Lower lobe of right lung (tissue), 2 donors: ENCODE results near the gene ARID3B. TPM values are rescaled to one million over a fixed set of nuclear protein-coding genes. Genes with fewer than 3 reads are reported as not detected.
"Not testable (repeated sequence)": the region's sequence is repeated elsewhere in the genome, so short reads cannot be mapped to it uniquely, and the experiment has no call there.

Source experiments
- ATAC-seq, 2 donors: fragments of 200-7000 bp; cut with Tn5 transposase; one replicate each; pipeline ENCODE4 v1.9.1; 2020 to 2022; ENCODE audit warnings: mild to moderate bottlenecking in 2 of 2, moderate library complexity in 2 of 2
- DNase-seq: peaks from one replicate; pipeline ENCODE4 v3.0.0-alpha.2; 2020
- H3K27ac ChIP-seq: fragments of 200-600 bp; one replicate; pipeline ENCODE4 v1.8.0; 2022
- H3K27me3 ChIP-seq: fragments of 200-600 bp; one replicate; pipeline ENCODE4 v1.8.0; 2022; ENCODE audit warnings: low read depth
- H3K36me3 ChIP-seq: fragments of 200-600 bp; one replicate; pipeline ENCODE4 v1.8.0; 2022; ENCODE audit warnings: mild to moderate bottlenecking
- H3K4me1 ChIP-seq: fragments of 200-600 bp; one replicate; pipeline ENCODE4 v1.8.0; 2022
- H3K4me3 ChIP-seq: fragments of 200-600 bp; one replicate; pipeline ENCODE4 v1.8.0; 2022; ENCODE audit warnings: mild to moderate bottlenecking
- H3K9me3 ChIP-seq: fragments of 200-600 bp; one replicate; pipeline ENCODE4 v1.8.0; 2022
- CTCF ChIP-seq: fragments of 200-600 bp; IDR thresholded peaks from one replicate; pipeline ENCODE4 v1.8.0; 2022; ENCODE audit warnings: antibody characterized with exemption, mild to moderate bottlenecking
- intact Hi-C: fragments of 100-400 bp; cut with DNase I; formaldehyde crosslinking; loops from one replicate; pipeline ENCODE4 v1.11.0; 2022
- total RNA-seq: library from RNA; stranded (reverse); fragmentation: NEBNext Ultra II Directional; extraction: Animal tissue kit (Norgen Biotek cat#: 25700); gene quantifications from one replicate; pipeline ENCODE4 v1.2.1, GENCODE V29; 2021
- donor health status: DM: no; HTN: yes; CAD: no; lungs with severe emphysema.

Gene ARID3B
- total RNA-seq, 1 donor from 2014 or later = 11.1 TPM

- no peaks in the 10 kb centered on the region for H3K9me3 ChIP-seq
- H3K27ac ChIP-seq = no peak overlapping the region
- ATAC-seq (no peak), DNase-seq (no peak)
- no peak for TF ChIP-seq CTCF
- no peaks in the 10 kb centered on the region for H3K36me3 ChIP-seq
- H3K4me3 ChIP-seq = no peak overlapping the region
- intact Hi-C loops = no loop called here
- no peaks in the 10 kb centered on the region for H3K4me1 ChIP-seq
- H3K27me3 ChIP-seq = no peaks in the 10 kb centered on the region
Measured at GRCh38 chr15:74502301-74502700, 38.7 kb upstream of the ARID3B start.

GRCh38 chr15:74504418-74504817 lies 36.6 kb upstream of the ARID3B start:
- Histone ChIP-seq H3K27me3 (no peaks in the 10 kb centered on the region), H3K36me3 (no peaks in the 10 kb centered on the region), H3K27ac (no peak overlapping the region), H3K4me3 (no peak overlapping the region), H3K4me1 (no peaks in the 10 kb centered on the region), H3K9me3 (no peaks in the 10 kb centered on the region)
- ATAC-seq (no peak), DNase-seq (no peak)
- TF ChIP-seq CTCF = no peak
- intact Hi-C loops = no loop called here

- Histone ChIP-seq H3K9me3 (no peaks in the 10 kb centered on the region), H3K27ac (no peak overlapping the region), H3K36me3 (no peaks in the 10 kb centered on the region), H3K27me3 (no peaks in the 10 kb centered on the region), H3K4me1 (no peaks in the 10 kb centered on the region), H3K4me3 (no peak overlapping the region)
- intact Hi-C loops = no loop called here
- ATAC-seq (no peak), DNase-seq (no peak)
- TF ChIP-seq CTCF = no peak
Measured at GRCh38 chr15:74504836-74505235, 36.2 kb upstream of the ARID3B start.

DNA sequence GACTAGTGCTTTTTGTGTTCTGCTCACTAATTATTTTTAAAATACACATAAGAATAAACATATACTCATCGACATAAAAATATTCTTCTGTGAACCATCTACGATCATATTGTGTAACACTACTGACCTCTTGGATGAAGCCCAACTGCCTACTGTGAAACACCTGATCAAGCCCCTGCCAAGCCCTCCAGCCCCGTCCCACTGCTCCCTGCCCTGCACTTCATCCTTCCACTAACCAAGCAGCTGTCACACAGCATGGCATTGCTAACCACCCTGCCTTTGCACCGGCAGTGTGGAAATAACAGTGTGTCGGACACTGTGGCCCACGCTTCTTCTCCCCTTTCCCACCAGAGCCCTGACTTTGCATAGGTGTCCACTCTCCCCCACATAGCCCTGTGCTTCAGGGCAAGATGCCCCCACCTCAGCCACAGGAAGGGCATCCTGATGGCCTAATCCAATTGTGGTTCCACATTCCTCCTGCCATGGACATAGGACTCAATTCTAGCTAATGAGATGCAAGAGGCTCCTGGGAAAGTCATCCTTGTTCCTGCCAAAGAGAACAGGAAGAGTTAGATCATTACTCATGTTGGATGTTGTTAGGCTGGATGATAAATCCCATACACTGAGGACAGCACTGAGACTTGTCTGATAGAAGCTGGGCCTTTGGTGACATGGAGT lies 35.0 kb upstream of the ARID3B start:
- H3K27ac ChIP-seq = no peak overlapping the region
- no peaks in the 10 kb centered on the region for H3K9me3 ChIP-seq
- H3K36me3 ChIP-seq = no peaks in the 10 kb centered on the region
- no peak for TF ChIP-seq CTCF
- ATAC-seq (no peak), DNase-seq (no peak)
- H3K27me3 ChIP-seq = no peaks in the 10 kb centered on the region
- no peak overlapping the region for H3K4me3 ChIP-seq
- intact Hi-C loops = no loop called here
- no peaks in the 10 kb centered on the region for H3K4me1 ChIP-seq

GRCh38 chr15:74506515-74506840 lies 34.5 kb upstream of the ARID3B start:
- Histone ChIP-seq H3K36me3 (no peaks in the 10 kb centered on the region), H3K27ac (no peak overlapping the region), H3K27me3 (no peaks in the 10 kb centered on the region), H3K4me3 (no peak overlapping the region), H3K4me1 (no peaks in the 10 kb centered on the region), H3K9me3 (no peaks in the 10 kb centered on the region)
- intact Hi-C loops = no loop called here
- DNase-seq = no peak
- TF ChIP-seq CTCF = no peak
- no peak for ATAC-seq

DNA sequence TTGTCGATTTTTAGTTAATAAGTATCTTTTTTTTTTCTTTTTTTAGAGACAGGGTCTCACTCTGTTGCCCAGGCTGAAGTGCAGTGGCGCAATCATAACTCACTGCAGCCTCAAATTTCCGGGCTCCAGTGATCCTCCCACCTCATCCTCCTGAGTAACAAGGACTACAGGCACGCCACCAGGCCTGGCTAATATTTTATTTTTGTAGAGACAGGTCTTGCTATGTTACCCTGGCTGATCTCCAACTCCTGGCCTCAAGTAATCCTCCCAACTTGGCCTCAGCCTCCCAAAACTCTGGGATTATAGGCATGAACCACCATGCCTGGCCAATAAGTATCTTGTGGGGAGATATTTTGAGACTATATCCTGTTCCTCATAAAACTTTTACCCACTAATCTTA lies 29.4 kb upstream of the ARID3B start:
- Histone ChIP-seq H3K27ac (peak overlapping the region; percentile 51), H3K4me3 (no peak overlapping the region), H3K9me3 (no peaks in the 10 kb centered on the region), H3K36me3 (no peaks in the 10 kb centered on the region), H3K4me1 (no peaks in the 10 kb centered on the region), H3K27me3 (no peaks in the 10 kb centered on the region)
- TF ChIP-seq CTCF = no peak
- ATAC-seq (no peak), DNase-seq (no peak)
- intact Hi-C loops = no loop called here

DNA sequence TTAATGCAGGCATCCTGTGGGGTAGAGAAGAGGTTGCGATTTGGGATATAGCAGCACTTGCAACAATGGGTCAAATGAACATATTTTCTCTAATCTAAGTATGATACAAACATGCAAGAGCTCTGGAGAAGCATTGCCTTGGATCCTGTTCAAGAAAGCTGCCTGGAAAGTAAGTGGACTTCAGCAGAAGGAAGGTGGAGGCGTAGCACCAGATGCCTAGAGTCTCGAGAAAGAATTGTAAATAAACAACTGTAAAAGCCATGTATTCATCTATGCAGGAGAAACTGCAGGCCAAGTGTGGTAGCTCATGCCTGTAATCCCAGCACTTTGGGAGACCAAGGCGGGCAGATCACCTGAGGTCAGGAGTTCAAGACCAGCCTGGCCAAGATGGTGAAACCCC lies 27.0 kb upstream of the ARID3B start:
- H3K36me3 ChIP-seq, H3K27me3 ChIP-seq, ATAC-seq, DNase-seq, H3K4me3 ChIP-seq, intact Hi-C loops, H3K9me3 ChIP-seq, H3K27ac ChIP-seq, H3K4me1 ChIP-seq: not testable (repeated sequence)
